ENCODE results near the gene CCDC185.
"Not testable (repeated sequence)": the region's sequence is repeated elsewhere in the genome, so short reads cannot be mapped to it uniquely, and the experiment has no call there.

The CCDC185 gene

DNA sequence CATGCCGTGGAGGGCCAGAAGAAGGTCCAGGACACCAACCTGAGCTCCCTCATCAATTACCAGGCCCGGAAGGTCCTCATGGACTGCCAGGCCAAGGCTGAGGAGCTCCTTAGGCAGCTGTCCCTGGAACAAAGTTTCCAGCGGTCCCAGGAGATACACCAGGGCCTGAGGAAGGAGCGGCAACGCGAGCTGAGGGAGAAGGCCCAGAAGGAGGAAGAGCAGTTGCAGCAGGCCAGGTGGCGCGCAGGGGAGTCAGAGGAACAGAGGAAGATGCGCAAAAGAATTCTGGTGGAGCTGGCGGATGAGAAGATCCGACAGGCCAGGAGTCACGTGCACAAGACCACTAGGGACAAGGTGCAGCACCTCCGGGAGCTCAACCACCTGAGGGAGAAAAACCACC, 1.5 kb downstream of the CCDC185 start:
- no peak for DNase-seq

DNA sequence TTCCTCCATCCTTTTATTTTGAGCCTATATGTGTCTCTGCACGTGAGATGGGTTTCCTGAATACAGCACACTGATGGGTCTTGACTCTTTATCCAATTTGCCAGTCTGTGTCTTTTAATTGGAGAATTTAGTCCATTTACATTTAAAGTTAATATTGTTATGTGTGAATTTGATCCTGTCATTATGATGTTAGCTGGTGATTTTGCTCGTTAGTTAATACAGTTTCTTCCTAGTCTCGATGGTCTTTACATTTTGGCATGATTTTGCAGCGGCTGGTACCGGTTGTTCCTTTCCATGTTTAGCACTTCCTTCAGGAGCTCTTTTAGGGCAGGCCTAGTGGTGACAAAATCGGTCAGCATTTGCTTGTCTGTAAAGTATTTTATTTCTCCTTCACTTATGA, 6.2 kb downstream of the CCDC185 start:
- not testable (repeated sequence) for DNase-seq

DNA sequence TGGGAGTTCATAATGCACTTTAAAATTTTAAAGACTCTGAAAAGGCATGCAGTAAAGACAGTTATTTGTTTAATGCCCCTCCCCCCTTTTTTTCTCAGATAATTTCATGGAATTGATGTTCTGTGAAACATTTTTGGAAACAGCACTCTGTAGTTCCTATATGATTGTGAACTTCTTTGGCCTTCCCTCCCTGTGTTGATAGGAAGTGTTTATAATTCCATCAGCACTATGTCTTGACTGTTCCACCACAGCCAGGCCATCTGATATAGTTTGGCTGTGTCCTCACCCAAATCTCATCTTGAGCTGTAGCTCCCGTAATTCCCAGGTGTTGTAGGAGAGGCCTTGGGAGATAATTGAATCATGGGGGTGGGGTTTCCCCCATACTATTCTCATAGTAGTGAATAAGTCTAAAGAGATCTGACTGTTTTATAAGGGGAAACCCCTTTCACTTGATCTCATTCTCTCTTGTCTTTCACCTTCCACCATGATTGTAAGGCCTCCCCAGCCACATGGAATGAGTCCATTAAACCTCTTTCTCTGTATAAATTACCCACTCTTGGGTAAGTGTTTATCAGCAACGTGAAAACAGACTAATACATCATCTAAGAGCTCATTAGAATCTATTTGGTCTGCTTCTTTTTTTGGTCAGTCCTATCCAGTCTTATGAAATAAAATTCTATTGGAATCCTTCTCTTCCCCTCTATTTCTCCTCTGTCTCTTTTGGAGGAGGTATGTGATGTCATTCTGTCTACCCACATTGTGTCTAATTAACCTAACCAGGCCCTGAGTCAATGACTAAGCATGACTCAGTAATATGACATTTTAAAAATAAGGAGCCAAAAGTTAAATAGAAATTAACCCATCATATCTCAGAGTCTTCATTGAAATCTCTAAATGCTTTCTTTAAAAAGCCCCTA, 8.9 kb downstream of the CCDC185 start:
- no peak for DNase-seq

DNA sequence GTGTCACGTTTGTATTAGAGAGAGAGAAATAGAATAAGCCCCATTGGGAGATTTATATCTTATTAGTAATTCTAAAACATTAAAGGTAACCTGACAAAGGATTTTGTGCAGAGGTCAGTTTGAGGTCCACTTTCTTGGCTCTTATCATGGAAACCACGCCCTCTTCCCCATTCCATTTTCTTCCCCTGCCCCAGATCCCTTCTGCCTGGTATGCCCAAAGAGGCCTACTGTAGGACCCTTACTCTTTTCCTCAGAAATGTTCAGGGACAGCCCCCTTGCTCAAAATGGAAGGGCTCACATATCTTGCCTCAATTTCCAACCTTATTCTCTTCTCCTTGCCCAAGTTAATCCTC, 9.6 kb downstream of the CCDC185 start:
- no peak for DNase-seq

DNA sequence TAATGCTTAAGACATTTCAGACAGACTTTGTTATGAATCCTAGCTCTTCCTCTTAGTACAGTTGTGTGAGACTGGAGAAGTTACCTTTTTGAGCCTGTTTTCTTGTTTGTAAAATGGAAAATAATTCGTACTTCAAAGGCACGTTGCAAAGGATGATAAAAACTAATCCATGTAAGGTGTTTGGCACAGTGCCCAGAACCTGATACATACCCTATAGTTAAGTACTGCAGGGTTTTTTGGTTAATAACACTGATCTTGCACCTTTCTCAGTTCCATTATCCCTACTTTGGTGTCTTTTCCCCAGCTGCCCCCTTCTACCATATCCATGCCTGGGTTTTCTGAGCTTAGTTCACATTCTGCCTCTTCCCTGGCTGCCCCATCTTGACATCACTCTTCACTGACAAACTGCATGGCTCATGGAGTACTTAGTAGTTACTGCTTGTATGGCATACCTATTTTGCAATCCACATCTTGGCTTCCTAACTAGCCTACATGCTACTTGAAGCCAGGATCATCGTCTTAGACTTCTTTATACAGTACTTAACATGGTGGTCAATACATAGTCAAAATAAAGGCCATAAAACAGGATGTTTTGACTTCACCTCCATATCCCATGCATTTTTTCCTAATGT, 10.1 kb downstream of the CCDC185 start:
- DNase-seq: no peak

DNA sequence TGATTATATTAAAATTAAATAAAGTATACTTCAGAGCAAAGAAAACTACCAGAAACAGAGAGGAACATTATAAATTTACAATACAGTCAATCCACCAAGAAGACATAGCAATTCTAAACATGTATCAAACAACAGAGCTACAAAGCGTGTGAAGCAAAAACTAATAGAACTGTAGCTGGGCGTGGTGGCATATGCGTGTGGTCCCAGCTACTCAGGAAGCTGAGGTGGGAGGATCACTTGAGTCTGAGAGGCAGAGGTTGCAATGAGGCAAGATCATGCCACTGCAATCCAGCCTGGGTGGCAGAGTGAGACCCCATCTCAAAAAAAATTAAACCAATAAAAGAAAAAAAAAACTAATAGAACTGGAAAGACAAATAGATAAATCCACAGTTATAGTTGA, 12.3 kb downstream of the CCDC185 start:
- DNase-seq: no peak

DNA sequence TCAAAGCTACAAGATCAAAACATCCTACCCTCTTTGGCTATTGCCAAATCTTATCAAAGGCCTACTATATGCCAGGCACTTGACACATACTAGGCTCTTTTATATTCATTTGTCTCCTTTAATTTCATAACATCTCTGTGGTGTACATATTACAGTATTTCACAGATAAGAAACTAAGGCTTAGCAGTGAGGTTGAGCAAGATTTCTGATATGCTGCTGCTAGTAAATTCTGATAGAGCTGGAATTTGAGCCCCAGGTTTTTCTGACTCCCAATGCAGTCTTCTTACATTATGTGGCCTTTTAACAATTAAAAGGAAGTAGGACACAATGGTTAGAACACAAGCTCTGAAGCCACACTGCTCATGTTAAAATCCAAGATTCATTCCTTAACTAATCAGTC, 16.8 kb downstream of the CCDC185 start:
- no peak for DNase-seq

DNA sequence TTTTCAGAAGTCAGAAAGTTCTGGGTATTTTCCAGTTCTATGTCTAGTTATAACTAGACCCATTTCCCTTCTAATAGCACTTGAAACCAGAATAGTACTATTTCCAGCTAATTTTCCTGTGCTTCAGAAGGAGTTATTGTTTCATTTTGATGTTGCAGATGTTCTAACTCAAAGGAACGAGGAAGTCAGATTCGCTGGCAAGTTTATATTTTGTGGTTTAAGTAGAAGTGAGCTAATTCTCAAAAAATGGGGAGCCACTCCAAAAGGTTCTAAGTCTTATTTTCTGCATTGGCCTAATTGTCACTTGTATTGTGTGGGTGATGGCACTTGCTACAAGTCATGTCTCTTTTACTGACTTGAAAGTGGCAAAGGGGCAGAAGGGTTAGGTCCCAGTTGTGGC, 18.1 kb downstream of the CCDC185 start:
- DNase-seq: no peak

DNA sequence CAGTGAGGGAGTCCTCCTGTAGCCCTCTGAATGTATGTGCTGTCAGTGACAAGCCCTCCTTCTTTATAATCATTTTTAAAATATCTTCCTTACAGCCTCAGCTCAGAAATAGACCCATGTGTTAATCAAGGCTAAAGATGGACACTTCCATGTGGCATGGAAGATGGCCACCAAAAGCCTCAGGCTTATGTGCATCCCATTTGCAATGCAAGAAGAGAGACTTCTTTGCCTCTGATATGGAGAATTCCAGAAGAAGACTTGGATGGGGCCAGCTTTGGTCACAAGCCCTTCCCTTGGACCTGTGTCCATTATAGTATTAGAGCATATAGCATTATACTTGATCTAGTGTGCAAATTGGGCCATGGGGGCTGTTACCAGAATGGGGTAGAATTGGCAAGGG, 18.5 kb downstream of the CCDC185 start:
- no peak for DNase-seq

DNA sequence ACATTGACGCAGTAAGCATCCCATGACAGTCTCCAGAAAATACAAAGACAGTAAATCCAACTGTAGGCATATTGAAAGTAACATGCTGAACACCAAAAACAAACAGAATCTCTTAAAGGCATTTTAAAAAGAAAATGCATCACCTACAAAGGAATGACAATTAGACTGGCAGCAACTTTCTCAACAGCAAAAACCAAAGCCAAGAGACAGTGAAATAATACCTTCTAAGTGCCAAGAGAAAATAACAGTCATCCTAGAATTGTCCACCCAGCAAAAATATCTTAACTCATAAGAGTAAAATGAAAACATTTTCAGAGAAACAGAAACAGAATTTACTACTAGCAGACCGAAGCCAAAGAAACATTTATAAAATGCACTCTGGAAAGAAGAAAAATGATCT, 20.0 kb downstream of the CCDC185 start:
- no peak for DNase-seq

DNA sequence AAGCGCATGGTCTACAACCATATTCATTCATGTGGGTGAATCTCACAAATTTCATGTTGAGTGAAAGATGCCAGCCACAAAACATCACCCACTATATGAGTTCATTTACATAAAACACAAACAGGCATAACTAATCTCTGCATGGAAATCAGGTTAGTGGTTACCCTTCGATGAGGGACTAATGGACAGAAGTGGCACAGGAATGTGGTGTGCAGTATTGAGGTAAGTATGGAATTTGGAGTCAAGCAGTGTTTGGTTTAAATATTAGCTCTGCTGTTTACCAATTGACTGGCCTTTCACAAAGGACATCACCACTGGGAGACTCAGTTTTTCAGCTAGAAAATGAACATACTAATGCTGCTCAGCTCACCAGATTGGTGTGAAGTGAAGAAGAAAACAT, 24.2 kb downstream of the CCDC185 start:
- DNase-seq: no peak

DNA sequence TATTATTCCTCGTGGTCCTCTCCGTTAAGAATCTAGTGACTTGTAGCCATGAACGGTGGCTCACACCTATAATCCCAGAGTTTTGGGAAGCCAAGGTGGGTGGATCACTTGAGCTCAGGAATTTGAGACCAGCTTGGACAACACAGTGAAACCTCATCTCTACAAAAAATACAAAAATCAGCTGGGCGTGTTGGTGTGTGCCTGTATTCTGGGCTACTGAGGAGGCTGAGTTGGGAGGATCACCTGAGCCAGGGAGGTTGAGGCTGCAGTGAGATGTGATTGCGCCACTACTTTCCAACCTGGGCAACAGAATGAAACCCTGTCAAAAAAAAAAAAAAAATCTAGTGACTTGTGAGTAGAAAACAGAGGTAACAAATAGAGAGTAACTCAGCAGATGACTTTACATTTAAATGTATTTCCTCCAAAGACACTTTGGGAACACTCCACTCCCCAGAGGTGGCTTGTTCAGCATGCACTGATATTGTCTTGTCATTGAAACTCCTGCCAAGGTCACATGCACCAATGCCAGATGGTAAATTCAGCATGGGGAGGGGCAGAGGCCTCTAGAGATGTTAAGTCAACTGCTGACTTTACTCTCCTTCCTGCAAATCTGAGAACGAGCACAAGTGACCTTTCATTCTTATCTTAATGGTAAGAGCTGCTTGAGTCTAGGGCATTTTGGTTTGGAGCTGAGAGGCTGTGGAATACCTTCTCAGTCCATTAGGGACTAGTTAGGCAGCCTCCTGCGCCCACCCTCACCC, 24.9 kb downstream of the CCDC185 start:
- no peak for DNase-seq

DNA sequence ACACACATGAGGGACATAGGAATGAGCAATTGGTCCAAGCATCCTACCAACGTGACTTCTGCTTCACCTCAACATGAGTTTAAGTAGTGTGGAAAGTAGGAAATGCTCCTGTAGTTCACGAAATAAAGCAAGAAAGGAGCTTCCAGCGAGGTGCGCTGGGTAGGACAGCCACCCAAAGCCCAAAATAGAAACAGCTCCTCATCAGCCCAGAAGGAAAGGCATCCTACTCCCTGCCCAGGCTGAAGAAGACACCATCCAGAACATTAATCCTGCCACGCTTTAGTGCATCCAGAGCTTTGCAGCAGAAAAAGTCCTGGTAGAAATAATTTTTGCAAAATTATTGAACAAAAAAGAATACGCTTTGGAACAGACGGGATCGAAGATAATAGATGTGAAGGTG, 25.9 kb downstream of the CCDC185 start:
- no peak for DNase-seq

DNA sequence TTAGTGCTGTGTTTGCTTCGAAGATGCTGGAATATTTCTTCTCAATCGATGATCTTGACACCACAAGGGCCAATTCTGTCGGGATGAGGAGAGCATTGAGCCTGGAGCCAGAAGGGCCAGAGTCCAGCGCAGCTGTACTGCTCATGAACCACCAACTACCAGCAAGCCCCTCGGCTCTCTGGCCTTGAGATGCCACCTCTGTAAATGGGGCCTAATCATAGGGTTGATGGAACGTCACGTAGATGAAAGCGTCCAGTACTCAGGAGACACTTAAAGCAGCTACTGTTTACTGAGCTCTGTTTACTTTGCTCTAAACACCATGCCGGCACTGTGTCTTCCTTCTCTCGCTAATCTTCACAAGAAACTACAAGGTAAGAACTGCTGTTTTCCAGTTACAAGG, 26.3 kb downstream of the CCDC185 start:
- no peak for DNase-seq

DNA sequence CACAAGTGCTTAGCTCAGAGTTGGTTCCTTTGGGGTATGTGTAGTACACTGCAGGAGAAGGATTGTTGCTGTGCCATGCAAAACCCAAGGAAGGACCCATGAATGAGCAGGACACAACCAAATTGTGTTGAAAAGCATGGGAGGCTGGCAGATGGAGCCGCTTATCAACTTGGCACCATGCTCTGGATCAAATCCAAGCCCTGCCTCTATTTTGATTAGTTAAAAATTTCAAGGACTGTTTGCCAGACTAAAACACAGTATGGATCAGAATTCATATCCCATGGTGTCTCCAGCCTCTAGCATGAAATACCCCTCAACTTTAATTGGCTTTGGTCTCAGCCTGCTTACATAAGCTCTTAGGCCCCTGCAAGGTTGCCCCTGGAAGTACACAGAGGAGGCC, 27.8 kb downstream of the CCDC185 start:
- DNase-seq: no peak

DNA sequence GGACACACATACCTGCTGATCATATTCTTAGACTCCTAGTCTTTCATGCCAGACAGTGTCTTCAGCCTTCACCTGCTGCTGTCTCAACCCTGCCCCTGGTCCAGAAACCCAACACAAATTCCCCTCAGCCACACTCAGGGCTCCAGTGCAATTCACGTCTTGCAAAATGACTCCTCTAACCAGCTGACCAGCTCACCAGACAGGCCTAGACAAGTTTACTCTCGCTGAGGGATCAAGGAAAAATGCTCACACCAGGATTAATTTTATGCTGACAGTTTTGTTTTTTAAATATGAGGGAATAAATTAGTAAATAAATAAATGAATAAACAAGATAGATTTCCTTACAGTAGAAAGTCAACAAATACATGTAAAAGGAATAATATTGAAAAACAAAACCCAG, 28.5 kb downstream of the CCDC185 start:
- no peak for DNase-seq

DNA sequence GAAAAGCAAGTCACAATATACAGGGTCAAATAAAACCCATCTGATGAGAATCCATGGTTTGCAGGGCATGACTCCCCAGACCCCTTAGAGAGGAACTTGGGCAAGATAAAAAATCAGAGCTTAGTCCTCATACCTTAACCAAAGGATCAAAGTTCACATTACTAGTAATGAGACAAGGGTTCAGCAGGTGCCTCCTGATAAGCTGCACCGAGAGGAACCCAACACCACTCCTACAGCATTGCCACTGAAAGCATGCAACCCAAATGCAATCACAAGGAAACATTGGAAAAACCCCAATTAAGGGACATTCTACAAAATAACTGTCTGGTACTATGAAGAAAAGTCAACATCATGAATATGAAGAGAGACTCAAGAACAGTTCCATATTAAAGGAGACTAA, 29.7 kb downstream of the CCDC185 start:
- no peak for DNase-seq

DNA sequence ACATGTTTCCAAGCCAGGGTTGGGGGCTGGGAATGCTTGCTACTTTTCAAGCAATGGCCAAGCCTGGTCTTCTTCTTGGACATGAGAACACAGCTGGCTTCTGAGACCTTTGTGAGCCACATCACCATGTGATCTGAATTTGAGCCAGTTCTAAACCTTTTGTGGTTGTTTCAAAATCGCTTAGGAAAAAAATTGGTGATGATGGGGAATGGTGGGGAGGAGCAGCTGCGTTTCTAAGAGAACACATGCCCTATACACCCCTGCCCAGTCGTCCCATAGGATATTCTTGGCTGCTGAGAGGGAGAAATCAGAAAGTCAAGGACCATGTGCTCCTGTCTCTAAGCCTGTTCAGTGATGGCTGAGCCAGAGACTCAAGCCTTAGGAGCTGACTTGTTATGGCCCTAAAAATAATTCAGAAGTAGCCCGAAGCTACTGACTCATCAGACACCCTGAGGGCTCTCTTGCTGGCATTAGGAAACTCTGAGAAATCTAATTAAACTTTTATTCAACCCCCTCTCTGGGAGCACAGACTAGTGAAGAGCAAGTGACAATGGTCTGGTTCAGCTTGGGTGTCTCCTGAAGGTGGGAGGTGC, 30.5 kb downstream of the CCDC185 start:
- DNase-seq: no peak

DNA sequence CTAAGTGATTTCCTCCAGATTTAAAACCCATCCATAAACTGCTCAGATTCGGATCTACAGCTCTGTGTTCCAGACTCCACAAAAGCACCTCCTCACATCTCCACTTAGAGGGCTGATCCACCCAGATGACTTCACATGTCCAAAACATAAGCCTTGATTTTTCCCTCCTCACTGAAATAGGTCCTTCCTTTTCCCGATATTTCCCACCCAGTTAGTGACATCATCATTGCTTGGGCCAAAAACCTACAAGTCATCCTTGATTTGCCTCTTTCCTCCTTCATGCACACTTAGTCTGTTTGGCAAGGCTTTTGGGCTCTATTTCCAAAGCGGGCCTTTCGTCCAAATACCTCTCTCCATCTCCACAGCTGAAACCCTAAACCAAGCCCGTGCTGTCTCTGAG, 32.3 kb downstream of the CCDC185 start:
- DNase-seq: no peak

DNA sequence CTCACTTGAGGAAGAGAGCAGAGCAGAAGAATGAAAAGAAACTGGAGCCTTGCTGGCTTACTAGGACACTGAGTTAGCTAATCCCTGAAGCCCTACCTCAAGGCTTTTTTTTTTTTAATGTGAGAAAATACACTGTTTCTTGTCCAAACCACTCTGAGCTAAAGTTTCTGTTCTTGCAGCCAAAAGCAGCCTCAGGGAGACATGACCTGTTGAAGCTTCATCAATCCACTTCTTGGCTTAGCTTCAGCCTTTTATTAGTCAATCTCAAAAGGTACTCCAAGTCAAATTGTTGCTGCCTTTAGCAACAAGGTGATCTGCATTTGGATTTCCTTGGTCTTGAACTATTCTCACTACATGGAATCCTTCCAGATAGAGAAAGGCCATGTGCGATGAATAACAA, 33.7 kb downstream of the CCDC185 start:
- no peak for DNase-seq

DNA sequence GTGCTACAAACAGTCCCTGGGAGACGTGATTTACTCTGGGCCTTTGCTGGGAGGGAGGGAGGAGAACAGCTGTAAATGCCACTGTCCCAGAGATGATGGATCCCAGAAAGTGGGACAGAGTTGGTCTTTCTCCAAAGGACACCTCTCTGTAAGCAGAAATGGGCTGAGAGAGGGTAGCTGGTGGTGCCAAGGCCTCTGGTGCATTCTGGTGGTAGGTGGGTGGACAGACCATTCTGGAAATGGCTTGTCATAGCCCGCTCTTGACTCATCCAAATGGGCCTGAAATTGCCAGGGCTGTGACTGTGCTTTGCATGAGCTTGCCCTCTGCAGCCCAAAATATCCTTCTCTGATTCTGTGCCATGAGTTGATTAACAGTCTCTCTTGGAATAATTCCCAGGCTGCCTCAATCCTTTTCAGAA, 36.1 kb downstream of the CCDC185 start:
- no peak for DNase-seq

DNA sequence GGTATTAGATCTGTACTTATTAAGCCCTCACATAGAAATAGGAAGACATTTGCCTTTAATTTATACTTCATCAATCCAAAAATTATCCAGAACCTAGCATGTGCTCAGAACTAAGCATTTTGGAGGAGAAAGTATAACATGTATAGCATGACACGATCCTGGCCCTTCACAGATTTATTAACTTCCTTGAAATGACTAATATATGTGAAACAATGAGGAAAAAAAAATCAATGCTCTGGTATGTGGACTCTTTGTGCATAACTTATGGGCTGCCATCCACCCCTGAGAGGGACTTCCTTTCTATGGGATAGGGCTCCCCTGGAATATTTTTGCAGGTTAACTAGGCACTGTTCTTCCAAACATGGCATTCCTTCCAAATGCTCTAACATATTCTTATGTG, 36.6 kb downstream of the CCDC185 start:
- no peak for DNase-seq

DNA sequence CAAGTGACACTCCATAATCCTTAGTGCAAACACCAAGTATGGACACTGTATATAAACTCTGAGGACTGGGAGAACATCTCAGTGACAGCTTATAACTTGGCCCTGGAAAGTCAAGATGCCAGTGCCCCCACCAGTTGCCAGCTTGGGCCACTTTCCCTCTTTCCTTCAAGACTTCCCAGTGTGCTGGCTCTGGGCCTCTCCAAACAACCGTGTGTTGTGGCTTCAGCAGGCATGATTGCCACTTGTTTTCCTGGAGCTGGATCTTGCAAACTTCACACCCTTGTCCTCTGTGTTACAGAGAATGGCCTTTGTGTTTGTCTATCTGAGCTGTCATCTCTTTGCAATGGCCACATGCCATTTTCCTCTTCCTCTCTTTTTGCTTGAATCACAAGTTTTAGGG, 37.0 kb downstream of the CCDC185 start:
- DNase-seq: no peak

DNA sequence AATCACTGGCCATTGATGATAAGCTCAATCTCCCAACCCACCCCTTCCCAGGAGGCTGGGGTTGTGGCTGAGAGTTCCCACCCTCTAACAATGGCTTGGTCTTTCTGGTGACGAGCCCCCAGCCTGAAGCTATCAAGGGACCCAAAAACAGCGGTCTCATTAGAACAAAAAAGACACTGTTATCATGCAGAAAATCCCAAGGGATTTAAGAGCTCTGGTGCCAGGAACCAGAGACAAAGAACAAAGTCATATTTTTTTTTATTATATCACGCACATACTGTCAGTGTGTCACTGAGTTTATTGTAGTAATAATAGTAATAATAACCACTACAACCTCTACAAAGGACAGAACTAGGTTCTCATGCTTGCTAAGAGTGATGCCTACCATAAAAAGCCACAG, 43.9 kb downstream of the CCDC185 start:
- DNase-seq: no peak

Data from T-helper 9 cell (primary cell).